DOHH2 (cell line): ENCODE measurements around the gene MTRFR.
"Not testable (repeated sequence)": the region's sequence is repeated elsewhere in the genome, so short reads cannot be mapped to it uniquely, and the experiment has no call there.

Experiments
- CTCF ChIP-seq: fragments of 200-600 bp; sonication (generic); IDR thresholded peaks from one replicate; pipeline ENCODE4 v1.5.1; 2014; ENCODE audit warnings: antibody characterized with exemption, mild to moderate bottlenecking, low read depth, low read length; ENCODE audit not compliant: poor library complexity, severe bottlenecking
- EZH2phosphoT487 ChIP-seq: fragments of 200-600 bp; sonication (generic); IDR thresholded peaks from 2 replicates; pipeline ENCODE4 v1.6.1; 2017; ENCODE audit warnings: borderline replicate concordance, mild to moderate bottlenecking, antibody characterized with exemption, low read length, moderate library complexity, mixed read lengths

DNA sequence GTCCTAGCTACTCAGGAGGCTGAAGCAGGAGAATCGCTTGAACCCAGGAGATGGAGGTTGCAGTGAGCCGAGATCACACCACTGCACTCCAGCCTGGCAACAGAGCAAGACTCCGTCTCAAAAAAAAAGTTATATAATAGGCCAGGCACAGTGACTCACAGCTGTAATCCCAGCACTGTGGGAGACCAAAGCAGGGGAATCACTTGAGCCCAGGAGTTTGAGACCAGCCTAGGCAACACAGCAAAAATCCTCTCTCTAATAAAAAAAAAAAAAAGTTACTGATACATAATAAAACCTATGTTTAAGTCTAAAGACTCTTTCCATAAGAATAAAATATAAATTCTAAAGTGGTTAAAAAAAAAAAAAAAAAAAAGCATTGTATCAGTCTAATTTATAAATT, 26.4 kb upstream of the MTRFR start:
- not testable (repeated sequence) for TF ChIP-seq CTCF, EZH2phosphoT487
